Renal cortex interstitium (tissue), 15 donors: ENCODE measurements around the gene CCDC63. TPM values are rescaled to one million over a fixed set of nuclear protein-coding genes. Genes with fewer than 3 reads are reported as not detected.
A peak's percentile ranks its signal among the peaks of the same experiment; 100 is the strongest.

Source experiments
- DNase-seq, 11 donors: peaks; one replicate each; pipeline ENCODE4 v3.0.0-alpha.2; 2013; ENCODE audit warnings: low read depth in 9 of 11, low spot score in 4 of 11; ENCODE audit errors: extremely low read depth in 1 of 11
- long read RNA-seq, 16 experiments: transcript quantifications; one replicate each; lab custom pipeline, GENCODE V29; 2026
- polyA plus RNA-seq, 3 donors: library from polyadenylated mRNA; unstranded; fragments of 120-200 nt; gene quantifications; one replicate each; pipeline ENCODE4 v1.2.1, GENCODE V29; 2013; ENCODE audit not compliant: insufficient read length in 3 of 3

Gene CCDC63
- not detected for polyA plus RNA-seq
- long read RNA-seq, donor 1: 0 reads
- long read RNA-seq, donor 2: 0 reads
- long read RNA-seq, donor 3: 0 reads
- long read RNA-seq, donor 4: 0 reads
- long read RNA-seq, donor 5: 0 reads
- long read RNA-seq, donor 6: 0 reads
- long read RNA-seq, donor 7: 0 reads
- long read RNA-seq, donor 8: 0 reads
- long read RNA-seq, donor 9: 0 reads
- long read RNA-seq, donor 10: 0 reads
- long read RNA-seq, donor 11: 0 reads
- long read RNA-seq, donor 12: 0 reads
- long read RNA-seq, donor 13: 0 reads
- long read RNA-seq, donor 14: 0 reads
- long read RNA-seq, donor 15: 0 reads
- long read RNA-seq, donor 16: 0 reads

DNA sequence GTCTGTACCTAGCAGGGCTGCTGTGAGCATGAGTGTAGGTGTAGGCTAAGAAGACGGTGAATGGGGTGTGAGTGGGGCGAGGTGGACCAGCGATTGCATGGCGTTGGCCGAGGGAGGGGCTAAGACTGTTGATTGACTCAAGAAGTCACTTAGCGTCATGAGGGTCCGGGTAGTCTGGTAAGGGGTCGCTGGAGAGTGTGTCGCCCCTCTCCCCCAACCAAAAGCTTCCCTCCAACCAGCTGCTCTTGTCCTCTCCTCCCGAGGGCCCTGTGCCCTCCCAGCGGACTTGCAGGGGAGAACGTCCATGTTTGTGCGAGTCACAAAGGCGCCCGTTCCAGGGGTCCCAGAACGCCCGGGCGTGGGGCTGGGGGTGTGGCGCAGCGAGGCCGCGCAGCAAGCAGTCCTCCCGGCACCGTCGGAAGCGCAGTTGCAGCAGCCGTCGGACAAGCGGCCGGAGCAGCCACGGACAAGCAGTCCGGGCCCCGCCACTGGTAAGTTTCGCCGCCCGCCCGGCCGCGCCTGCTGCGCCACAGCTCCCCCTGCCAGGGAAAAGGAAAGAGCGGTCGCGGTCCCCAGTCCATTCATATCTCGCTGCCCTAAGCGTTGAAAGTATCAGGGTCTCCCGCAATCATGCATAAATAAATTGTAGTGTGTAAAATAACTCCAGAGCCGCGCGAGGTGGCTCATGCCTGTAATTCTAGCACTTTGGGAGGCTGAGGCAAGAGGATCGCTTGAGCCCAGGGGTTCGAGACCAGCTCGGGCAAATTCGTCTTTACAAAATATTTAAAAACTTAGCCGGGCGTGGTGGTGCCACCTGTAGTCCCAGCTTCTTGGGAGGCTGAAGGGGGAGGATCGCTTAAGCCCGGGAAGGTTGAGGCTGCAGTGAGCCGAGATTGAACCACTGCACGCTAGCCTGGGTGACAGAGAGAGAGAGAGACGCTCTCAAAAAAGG is at the start of gene CCDC63:
Gene CCDC63 (plus strand): TSS at position 373 of the 952 bp plus-strand sequence. CDS start 5,968 bp downstream, outside the sequence.
- DNase-seq: peak in 8 of 11 donors; percentile 30 to 52 (median 46)

DNA sequence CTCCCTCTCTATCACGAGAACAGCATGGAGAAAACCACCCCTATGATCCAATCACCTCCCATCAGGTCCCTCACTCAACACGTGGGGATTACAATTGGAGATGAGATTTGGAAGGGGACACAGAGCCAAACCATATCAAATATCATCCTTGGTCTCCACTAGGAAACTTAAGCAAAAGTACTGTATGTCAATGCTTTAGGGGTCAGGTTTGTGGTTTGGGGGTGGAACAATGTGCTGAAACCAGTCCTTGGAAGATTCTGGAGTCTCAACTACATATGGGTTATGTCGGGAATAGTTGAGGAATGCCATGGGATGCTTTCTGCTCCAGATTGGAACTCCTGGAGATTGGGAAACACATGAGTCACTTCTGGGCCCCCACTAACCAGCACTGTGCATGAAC is 48.3 kb upstream of the CCDC63 start:
- DNase-seq: no peak

DNA sequence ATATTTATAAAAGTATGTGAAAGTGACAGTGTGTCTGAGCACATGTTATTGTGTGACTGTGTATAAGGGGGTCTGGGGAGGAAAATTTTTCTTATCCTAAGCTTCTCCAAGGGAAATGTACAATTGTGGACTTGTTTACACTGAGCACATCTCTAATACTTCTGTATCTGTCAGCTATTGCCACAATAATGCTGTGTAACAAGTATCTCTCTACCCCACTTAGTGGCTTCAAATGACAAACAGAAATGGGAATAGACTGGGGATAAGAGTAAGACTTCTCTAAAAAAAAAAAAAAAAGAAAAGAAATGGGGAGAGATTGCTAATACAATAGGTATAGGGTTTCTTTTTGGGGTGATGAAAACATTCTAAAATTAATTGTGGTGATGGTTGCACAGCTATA is 44.3 kb upstream of the CCDC63 start:
- DNase-seq: no peak

DNA sequence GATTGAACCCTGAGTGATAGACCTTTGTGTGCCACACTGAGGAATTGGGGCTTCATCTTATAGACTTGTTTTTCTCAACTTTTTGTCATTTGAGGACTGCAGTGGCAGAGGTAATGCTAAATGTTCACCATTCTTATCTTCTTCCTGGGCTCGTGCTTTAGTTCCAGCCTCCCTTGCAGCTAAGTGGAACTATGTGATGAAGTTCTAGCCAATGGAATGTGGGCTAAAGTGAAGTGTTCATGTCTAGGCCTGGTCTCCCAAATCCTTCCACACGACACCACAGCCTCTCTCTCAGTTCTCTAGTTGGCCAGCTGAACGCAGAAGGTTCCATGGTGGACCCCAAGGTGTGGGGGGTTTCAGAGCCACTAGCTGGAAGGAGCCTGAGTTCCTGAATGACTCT is 42.4 kb upstream of the CCDC63 start:
- no peak for DNase-seq

DNA sequence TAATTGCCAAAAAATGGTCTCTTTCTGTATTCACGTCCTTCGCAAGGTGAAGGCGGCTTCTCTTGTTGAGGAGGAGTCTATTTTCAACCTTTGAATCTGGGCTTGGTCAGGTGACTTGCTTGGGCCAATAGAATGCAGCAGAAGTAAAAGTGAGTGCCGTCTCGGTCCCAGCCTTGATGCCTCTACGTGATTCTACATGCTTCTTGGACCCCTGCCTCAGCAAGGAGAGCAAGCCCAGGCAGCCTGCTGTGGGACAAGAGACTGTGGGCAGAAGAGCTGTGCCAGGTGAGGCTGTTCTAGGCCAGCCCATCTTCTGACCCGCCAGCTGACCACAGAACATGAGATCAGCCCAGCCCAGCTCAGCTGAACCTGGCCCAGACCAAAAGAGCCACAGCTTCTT is 39.1 kb upstream of the CCDC63 start:
- DNase-seq: no peak

DNA sequence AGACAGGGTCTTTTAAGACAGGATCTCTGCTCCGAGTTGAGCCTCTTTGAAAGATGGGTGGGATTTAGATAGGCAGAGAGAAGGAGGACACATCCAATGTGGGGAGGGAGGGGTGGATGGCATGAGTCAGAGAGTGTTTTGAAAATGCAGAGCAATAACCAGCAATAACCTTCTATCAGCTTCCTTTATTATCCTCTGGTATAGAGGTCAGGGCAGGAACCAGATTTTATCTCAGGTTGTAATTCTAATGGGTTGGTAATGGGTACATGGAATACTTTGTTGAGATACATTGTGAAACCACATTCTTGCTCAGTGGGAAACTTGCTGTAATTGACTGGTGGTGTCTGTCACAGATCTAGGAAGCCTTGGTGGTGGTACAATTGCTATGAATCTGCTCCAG is 37.6 kb upstream of the CCDC63 start:
- no peak for DNase-seq

DNA sequence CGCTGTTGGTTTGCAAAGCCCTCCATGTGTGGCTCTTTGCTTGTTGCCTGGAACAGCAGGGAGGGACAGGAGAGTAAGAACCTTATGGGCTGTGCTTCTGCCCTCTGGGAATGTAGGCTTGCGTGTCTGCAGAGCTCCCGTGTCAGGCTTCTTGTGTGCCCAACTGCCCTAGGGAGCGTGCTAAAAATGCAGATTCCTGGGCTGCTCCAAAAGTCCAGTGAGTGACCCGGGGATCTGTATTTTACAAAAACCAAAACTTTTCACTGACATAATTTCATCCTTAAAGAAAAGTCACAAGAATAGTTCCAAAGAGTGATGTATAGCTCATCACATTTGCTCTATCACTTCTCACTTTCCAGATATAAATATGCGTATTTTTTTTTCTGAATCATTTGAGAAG is 34.8 kb upstream of the CCDC63 start:
- DNase-seq: no peak

DNA sequence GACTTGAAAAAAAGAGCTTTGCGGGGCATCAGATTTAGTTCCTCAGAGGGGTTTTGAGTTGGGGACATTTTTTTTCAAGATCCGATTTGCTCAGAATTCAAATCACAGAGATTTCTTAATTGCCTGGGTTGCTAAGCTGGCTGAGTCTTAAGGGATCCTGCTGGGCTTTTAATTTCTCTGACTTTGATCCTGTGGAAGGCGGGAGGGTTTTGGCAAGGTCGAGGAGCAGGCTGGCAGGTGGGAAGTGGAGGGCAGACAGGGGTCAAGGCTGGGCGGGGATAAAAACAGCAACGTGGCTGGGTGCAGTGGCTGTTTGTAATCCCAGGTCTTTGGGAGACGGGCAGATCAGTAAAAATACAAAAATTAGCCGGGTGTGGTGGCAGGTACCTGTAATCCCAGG is 33.5 kb upstream of the CCDC63 start:
- DNase-seq: no peak

DNA sequence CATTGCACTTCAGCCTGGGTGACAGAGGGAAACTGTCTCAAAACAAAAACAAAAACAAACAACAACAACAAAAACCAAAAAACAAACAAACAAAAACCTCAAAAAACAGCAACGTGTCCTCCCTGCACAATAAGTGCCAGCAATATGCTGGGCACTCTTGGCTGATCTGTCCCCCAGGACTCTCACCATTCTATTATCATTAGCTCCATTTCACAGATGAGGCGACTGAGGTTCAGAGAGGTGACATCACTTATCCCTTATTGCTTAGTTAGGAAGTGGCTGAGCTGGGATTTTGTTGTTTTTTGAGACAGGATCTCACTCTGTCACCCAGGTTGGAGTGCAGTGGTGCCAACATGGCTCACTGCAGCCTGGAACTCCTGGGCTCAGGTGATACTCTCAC is 33.0 kb upstream of the CCDC63 start:
- DNase-seq: no peak

DNA sequence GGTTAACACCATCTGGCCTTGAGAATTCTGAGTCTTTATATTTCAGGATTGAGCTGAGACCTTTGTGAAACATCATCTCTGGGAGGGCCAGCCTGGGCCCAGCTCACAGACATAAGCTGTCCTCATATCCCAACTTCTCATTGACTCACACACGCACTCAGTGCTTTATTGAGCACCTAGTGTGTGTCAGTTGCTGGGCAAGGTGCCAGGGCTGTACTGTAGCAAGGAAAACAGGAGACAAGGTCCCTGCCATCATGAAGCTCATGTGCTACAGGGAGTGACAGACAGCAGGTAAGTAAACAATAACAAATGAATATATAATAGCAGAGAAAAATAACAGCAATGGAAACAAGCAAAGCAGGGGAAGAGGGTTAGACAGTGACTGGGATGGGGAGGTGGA is 30.5 kb upstream of the CCDC63 start:
- DNase-seq: no peak

DNA sequence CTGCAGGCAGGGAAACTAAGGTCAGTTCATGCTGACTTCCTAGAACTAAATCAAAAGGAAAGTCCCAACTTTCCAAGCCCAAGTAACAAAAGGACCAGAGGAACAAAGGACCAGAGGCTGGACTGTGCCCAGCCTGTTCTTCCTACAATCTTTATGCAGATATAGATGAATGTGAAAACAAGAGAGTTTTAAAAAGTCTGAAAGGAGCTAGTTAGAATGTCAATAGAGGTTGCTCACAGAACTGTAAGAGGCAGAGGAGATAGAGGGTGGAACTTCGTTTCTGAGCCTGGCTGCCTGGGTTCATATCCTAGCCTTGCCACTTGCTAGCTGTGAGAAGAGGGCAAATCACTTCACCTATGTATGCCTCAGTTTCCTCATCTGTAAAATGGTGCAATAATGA is 30.0 kb upstream of the CCDC63 start:
- no peak for DNase-seq

DNA sequence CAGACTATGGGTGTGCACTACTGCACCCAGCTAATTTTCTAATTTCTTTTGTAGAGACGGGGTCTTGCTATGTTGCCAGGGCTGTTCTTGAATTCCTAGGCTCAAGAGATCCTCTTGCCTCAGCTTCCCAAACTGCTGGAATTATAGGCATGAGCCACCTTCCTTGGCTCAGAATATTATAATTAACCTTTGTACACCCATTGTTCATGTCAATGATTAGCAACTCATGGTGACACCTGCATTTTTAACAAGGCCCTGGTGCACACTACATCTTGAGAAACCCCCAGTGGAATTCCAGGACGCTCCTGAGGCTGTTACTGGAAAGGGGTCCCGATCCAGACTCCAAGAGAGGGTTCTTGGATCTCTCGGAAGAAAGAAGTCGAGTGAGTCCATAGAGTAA is 28.3 kb upstream of the CCDC63 start:
- no peak for DNase-seq

DNA sequence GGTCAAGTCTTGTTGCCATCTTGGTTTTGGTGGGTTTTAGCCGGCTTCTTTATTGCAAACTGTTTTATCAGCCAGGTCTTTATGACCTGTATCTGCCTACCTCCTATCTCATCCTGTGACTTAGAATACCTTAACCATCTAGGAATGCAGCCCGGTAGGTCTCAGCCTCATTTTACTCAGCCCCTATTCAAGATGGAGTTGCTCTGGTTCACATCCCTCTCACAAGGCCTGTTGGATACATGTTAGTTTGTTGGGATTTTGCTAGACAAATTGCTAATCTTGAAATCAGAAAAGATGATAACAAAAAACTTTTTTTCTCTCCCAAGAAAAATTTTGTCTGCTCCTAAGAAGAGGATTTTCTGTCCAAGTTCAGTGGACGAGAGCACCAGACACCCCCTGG is 27.6 kb upstream of the CCDC63 start:
- no peak for DNase-seq

DNA sequence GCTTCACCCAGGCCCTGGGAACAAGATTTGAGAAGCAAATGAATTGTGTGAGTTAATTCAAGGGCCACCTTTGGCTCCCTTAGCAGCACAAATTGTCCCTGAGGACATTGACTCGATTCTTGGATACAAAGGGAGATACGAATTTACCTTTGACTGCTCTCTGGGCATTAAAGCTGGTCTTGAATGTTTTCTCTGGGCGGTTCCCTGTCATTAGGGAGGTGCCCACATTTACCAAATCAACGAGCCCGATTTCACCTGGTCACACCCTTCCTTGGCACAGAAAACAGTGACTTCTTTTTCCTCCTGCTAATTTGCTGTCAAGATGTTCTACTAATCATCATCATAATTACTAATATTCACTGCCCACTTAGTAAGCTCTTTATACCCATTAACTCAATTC is 27.1 kb upstream of the CCDC63 start:
- no peak for DNase-seq

DNA sequence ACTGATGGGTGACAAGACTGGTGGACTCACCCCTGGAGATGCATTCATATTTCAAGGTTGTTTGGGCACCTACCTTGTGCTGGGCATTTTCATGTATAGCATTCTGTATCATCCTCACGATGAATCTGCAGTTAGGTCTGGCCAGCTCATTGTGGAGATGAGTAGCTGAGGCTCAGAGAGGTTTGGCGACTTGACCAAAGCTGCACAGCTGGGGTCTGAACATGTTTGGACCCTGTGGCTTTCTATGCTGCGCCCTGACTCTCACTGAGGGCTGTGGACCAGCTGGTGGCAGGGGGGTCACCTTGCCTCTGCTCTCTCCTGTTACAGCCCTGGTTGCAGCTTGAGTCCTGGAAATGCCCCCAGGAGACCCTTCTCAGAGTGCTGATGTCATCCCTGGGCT is 24.9 kb upstream of the CCDC63 start:
- no peak for DNase-seq

DNA sequence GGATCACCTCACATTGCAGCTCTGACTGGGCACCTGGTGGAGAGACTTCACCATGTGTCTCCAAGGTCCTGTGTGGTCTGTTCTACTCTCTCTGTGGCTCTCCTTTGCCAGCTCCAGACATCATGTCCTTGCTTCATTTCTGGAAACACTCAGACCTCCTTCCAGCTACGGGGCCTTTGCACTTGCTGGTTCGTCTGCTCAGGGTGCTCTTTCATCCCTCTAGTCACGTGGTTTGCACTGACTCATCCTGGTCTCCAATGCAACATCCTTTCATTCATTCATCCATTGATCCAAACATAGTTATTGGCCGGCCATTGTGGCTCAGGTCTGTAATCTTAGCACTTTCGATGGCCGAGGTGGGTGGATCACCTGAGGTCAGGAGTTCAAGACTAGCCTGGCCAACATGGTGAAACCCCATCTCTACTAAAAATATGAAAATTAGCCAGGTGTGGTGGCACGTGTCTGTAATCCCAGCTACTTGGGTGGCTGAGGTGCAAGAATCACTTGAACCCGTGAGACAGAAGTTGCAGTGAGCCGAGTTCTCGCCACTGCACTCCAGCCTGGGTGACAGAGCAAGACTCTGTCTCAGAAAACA is 23.9 kb upstream of the CCDC63 start:
- DNase-seq: no peak

DNA sequence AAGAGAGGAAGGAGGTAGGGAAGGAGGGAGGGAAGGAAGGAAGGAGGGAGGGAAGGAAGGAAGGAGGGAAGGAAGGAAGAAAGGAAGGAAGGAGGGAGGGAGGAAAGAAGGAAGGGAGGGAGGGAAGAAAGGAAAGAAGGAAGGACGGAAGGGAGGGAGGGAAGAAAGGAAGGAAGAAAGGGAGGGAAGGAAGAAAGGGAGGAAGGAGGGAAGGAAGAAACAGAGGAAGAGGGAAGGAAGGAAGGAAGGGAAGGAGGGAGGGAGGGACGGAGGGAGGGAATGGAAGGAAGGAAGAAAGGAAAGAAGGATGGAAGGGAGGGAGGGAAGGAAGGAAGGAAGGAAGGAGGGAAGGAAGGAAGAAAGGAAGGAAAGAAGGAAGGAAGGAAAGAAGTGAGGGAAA is 22.4 kb upstream of the CCDC63 start:
- no peak for DNase-seq

DNA sequence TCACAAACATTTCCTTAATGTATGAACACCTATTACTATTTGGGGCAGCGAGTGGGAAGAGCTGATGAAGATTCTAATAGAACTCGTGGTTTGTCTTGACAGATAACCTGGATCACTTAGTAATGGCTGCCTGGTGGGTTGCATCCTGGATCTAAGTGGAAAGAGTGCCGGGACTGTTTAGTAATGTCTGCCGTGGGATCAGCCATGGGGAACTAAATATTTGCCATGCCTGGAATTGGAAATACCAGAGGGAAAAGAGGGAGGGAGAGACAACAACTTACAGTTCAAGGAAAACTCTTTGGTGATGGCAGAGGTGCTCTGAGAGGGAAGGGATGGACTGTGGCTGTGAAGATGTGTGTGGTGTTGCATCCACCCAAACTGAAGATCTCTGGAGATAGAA is 21.3 kb upstream of the CCDC63 start:
- no peak for DNase-seq

DNA sequence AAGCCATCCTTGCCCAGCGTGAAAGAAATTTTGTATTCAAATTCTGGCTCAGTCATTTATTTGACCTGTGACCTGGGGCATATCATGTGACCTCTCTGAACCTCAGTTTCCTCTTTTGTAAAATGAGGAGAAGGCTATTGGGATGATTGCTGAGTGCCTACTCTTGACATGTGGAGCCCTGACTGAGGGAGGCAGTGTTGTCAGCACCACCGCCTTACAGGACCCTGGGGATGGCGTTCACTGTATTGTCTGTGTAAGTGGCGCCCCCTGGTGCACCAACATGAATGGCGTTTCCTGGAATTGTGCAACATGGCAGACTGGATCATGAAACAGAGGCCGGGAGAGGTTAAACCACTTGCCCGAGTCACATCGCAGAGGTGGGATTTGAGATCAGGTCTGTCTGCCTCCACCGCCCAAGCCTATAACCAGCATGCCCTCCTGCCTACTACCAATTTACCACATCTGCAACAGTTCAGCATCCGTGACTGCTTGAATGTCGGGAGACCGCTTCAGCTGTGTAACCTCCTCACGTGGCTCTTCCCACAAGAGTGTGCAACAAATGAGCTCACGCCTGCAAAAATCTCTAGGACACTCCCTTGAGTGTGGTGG is 20.1 kb upstream of the CCDC63 start:
- DNase-seq: peak; percentile 51 to 78 (median 57)

DNA sequence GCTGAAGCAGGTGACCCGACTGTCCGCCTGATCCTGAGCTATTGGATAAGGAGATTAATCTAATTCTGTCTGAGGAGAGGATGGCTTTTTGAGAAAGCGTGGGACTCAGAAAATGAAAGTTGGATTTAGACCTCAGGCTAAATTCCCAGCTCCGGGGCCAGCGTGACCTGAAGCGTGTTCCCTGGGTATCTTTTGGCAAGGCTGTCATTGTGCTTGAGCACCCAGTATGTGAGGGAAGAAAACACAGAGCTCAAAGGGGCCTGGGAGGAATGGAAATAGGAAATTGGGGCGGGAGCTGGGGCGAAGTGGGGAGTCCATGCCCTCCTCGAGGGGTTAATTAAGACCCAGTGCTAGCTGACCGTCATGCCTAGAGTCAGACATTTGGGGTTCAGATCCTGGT is 17.5 kb upstream of the CCDC63 start:
- no peak for DNase-seq
